NK-92 (cell line): ENCODE measurements around the gene NDST3.

Source experiments
- DNase-seq: peaks from one replicate; lab custom pipeline; 2025; ENCODE audit not compliant: unreplicated experiment; lab: John Stamatoyannopoulos, UW

NDST3 gene

GRCh38 chr4:118307643-118308042 is 273.4 kb downstream of the NDST3 start:
- DNase-seq: no peak
